GM19025 (cell line): ENCODE data around the gene STC2.

Source experiments
- ATAC-seq: cut with Tn5 transposase; IDR thresholded peaks from one replicate; pipeline ENCODE4 v1.9.1; 2021; ENCODE audit warnings: mild to moderate bottlenecking, low read depth, moderate library complexity; ENCODE audit not compliant: unreplicated experiment

Gene STC2

GRCh38 chr5:173329491-173330337 lies 1.5 kb upstream of the STC2 start:
- no peak for ATAC-seq

- ATAC-seq: no peak
Measured at GRCh38 chr5:173328844-173329490, 753 bp upstream of the STC2 start.

- no peak for ATAC-seq
Measured at GRCh38 chr5:173327084-173327947, 898 bp downstream of the STC2 start.

- no peak for ATAC-seq
Measured at GRCh38 chr5:173326501-173326960, 1.7 kb downstream of the STC2 start.

- no peak for ATAC-seq
Measured at GRCh38 chr5:173325091-173325698, 3.0 kb downstream of the STC2 start.

- ATAC-seq: no peak
Measured at GRCh38 chr5:173324115-173325001, 3.9 kb downstream of the STC2 start.

GRCh38 chr5:173323799-173324114 lies 4.5 kb downstream of the STC2 start:
- ATAC-seq: no peak

- no peak for ATAC-seq
Measured at GRCh38 chr5:173323106-173323798, 5.0 kb downstream of the STC2 start.

GRCh38 chr5:173321886-173322285 lies 6.3 kb downstream of the STC2 start:
- ATAC-seq: no peak

GRCh38 chr5:173320259-173320658 lies 8.0 kb downstream of the STC2 start:
- ATAC-seq: no peak

GRCh38 chr5:173319646-173320045 lies 8.6 kb downstream of the STC2 start:
- ATAC-seq: no peak

GRCh38 chr5:173318881-173319620 lies 9.2 kb downstream of the STC2 start:
- ATAC-seq: no peak

GRCh38 chr5:173318330-173318729 lies 9.9 kb downstream of the STC2 start:
- no peak for ATAC-seq

GRCh38 chr5:173317852-173318251 lies 10.4 kb downstream of the STC2 start:
- no peak for ATAC-seq

- no peak for ATAC-seq
Measured at GRCh38 chr5:173317091-173317730, 11.0 kb downstream of the STC2 start.

GRCh38 chr5:173316339-173317020 lies 11.7 kb downstream of the STC2 start:
- ATAC-seq: no peak
